H54 (cell line): ENCODE measurements around the gene HBG1.
A peak's percentile ranks its signal among the peaks of the same experiment; 100 is the strongest.
"Not testable (repeated sequence)": the region's sequence is repeated elsewhere in the genome, so short reads cannot be mapped to it uniquely, and the experiment has no call there.

Source experiments
- DNase-seq: peaks from one replicate; pipeline ENCODE4 v3.0.0; 2011; ENCODE audit warnings: low spot score, mixed read lengths; ENCODE audit not compliant: insufficient read length
- FAIRE-seq: peaks from 3 replicates; lab custom pipeline; 2011; peaks lifted over from hg19 to GRCh38; lab: Jason Lieb, UNC
- POLR2A ChIP-seq: IDR thresholded peaks from 2 replicates; pipeline ENCODE4 v1.6.1; 2011; ENCODE audit warnings: low read depth, mild to moderate bottlenecking, low read length

The HBG1 gene

DNA sequence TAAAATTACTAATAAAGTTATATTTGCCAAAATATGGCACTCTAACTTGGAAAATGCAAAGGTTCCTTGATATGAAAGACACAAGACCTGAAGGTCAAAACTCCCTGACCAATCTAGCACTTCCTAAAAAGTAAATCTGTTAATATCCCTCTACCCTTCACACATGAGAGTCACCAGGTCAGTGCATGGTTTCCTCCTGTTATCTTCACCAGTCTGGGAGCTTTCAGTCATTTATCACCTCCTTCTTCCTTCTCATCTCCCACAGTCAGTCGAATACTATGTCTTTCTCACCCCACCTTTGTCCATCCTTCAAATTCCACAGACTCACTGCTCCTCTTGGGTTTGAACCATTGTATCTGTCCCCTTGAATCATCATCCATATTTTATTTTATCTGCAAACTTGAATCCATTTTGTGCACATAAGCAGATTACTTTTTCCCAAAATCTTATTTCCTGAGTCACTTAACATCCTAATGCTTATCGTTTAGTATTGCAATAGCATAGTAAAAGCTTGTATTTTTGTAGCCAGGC, 17.4 kb upstream of the HBG1 start:
- no peak for DNase-seq
- FAIRE-seq, result peak; percentile 66
- TF ChIP-seq POLR2A, result no peak

DNA sequence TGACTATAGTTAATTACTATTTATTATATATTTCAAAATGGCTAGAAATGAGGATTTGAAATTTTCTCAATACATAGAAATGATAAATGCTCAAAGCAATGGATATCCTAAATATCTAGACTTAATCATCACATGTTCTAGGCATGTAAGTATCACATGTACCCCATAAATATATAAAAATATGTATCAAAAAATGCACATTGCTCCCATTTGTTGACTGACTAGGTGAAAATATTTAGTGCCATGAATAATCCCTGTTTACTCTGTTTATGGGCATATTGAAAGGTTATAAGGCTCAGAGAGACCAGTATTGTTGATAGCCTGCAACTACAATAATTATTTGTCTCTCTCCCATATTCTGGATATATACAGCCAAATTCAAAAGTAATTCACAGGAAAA, 17.0 kb upstream of the HBG1 start:
- FAIRE-seq, result no peak
- TF ChIP-seq POLR2A, result no peak
- DNase-seq, result no peak

DNA sequence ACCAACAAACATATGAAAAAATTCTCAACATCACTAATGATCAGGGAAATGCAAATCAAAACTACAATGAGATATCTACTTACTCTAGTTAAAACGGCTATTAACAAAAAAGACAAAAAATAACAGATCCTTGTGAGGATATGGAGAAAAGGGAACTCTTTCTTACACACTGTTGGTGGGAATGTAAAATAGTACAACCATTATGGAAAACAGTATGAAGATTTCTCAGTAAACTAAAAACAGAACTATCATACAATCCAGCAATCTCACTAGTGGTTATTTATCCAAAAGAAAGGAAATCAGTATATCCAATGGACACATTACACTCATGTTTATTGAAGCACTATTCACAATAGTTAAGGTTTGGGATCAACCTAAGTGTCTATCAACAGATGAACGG, 16.2 kb upstream of the HBG1 start:
- FAIRE-seq, result peak; percentile 78
- no peak for TF ChIP-seq POLR2A
- DNase-seq, result no peak

DNA sequence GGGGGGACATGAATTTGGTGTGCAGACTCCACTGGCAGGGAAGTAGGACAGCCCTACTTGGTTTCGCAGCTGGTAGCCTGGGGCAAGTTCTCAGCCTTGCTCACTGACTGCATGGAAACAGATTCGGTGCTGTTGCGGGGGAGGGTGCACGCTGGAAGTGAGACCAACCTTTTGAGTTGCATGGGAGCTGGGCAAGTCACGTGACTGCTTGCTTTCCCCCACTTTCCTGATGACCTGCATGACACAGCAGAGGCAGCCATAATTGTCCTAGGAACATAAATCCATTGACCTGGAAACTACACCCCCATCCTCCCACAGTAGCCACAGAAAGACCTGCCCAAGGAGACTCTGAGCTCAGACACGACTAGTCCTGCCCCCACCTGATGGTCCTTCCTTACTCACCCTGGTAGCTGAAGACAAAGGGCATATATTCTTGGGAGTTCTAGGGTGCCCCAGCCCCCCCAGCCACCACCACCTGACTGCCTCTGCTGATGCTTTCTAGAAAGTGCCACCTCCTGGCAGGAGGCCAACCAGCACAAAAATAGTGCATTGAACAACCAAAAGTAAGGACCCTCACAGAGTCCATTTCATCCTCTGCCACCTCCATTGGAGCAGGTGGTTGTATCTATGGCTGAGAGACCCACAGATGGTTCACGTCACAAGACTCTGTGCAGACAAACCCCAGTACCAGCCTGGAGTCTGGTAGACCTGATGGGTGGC, 9.0 kb upstream of the HBG1 start:
- DNase-seq, result no peak

DNA sequence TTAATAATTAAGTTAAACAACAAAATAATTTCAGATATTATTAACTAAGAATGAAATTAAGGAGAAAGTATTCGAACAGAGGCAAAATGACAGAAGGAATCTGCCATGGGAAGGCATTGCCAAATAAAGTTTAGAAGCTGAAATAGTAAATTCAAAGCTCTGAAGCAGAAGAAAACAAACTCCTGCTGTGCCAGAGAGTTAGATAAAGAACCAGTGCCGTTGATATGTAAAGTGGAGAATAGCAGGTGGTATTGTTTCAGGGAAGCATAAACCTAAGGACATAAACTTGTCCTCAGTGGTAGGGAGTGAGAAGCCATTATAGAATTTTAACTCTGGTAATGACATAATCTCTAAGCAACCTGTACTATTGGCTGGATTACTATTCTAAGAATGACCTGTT, 7.6 kb upstream of the HBG1 start:
- FAIRE-seq, result no peak
- no peak for DNase-seq
- no peak for TF ChIP-seq POLR2A

More for the DNA sequence above, 9.0 kb upstream of the HBG1 start:
- TF ChIP-seq POLR2A, result no peak
- FAIRE-seq, result no peak

DNA sequence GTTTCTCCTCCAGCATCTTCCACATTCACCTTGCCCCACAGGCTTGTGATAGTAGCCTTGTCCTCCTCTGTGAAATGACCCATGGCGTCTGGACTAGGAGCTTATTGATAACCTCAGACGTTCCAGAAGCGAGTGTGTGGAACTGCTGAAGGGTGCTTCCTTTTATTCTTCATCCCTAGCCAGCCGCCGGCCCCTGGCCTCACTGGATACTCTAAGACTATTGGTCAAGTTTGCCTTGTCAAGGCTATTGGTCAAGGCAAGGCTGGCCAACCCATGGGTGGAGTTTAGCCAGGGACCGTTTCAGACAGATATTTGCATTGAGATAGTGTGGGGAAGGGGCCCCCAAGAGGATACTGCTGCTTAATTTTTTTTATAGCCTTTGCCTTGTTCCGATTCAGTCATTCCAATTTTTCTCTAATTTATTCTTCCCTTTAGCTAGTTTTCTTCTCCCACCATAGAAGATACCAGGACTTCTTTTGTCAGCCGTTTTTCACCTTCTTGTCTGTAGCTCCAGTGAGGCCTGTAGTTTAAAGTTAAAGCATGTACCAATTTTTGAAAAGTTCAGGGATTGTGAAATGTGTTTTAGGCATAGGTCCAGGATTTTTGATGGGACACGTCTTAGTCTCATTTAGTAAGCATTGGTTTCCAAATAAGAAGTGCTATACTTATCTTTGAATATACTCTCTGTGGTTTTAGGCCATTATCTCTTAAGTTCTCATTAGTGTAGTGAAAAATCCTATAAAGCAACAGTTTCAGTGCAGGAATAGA, 5.2 kb upstream of the HBG1 start, which contains the start of gene HBG2:
Gene HBG2, minus strand, starts transcription at position 136 of the 768 bp plus-strand sequence. Its CDS starts 53 bp downstream, at position 83.
- DNase-seq, result not testable (repeated sequence)
- FAIRE-seq, result peak; percentile 36

DNA sequence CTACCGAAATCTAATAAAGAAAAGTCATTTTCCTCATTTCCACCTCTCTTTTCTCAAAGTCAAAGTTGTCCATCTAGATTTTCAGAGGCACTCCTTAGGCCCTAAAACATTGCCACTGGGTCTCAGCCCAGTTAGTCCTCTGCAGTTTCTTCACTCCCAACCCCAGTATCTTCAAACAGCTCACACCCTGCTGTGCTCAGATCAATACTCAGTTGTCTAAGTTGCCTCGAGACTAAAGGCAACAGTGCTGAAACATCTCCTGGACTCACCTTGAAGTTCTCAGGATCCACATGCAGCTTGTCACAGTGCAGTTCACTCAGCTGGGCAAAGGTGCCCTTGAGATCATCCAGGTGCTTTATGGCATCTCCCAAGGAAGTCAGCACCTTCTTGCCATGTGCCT, 4.4 kb upstream of the HBG1 start:
- FAIRE-seq, DNase-seq: not testable (repeated sequence)

DNA sequence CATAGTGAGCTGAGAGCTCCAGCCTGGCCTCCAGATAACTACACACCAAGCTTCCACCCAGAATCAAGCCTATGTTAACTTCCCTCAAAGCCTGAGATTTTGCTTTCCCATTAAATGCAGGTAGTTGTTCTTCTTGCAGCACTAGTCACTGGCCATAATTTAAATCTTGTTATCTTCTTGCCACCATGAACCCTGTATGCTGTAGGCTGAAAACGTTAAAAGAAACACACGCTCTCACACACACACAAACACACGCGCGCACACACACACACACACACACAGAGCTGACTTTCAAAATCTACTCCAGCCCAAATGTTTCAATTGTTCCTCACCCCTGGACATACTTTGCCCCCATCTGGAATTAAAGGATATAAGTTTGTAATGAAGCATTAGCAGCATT, 3.8 kb upstream of the HBG1 start:
- peak; percentile 64 for FAIRE-seq
- DNase-seq, result not testable (repeated sequence)

DNA sequence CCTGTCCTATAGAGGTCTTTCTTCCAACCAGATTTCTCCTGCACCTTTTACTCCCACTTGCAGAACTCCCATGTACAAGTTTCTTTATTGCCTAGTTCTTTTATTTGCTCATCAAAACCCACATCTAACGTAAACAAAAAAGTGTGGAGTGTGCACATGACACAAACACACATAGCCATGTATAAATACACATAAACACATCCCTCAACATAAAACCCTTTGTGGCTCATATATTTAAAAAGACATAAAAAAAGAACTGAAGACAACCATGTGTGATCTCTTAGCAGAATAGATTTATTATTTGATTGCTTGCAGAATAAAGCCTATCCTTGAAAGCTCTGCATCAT, 3.2 kb upstream of the HBG1 start:
- FAIRE-seq, result no peak
- TF ChIP-seq POLR2A, result no peak
- DNase-seq, result no peak

DNA sequence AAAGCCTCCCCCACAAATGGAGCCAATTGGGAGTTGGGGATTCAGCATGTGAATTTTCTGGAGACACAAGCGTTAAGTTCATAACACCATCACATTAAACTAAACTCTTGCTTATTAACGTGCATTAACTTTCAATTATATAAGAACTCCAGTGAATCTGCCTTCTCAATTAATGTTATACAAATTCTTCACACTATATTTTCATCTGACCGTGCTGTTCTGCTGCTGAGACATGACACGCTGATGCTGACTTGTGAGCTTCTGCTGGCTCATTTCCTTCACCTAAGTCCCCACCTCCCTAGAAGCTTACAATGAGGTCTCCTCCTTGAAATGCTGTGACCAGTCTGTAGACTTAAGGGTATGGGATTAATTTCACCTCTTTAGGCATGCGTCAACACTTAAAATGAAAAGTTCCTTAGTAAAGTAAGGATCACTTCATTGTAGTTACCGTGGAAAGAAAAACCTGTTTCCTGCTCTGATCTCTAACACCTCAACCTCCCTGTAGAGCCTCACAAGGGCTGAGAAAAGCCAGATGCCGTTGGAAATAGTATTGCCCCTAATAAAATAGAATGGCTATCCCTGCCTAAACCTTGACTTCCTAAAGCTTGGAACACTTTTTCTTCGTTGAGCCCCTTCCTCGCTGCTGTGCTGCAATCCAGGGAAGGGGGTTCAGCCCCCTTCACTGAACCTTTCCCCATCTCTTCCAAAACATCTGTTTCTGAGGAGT, 2.7 kb upstream of the HBG1 start:
- TF ChIP-seq POLR2A, result no peak
- DNase-seq (no peak), FAIRE-seq (no peak)

DNA sequence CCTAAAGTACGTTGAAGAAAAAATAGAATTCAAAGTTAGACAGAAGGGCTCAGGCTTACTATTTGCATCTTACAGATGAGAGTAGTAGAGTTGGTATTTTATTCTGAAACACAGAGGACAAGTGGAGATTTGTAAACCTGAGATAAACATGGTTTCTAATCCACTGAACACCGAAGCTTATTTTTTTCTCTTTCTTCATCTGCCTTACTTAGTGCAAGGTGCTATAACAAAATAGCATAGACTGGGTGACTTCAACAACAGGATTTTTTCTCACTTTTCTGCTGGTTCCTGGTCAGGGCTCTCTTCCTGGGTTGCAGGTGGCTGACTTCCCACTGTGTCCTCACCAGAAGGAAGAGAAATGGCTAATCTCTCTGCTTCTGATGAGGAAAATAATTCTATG, 2.1 kb upstream of the HBG1 start:
- no peak for TF ChIP-seq POLR2A
- DNase-seq (no peak), FAIRE-seq (no peak)

DNA sequence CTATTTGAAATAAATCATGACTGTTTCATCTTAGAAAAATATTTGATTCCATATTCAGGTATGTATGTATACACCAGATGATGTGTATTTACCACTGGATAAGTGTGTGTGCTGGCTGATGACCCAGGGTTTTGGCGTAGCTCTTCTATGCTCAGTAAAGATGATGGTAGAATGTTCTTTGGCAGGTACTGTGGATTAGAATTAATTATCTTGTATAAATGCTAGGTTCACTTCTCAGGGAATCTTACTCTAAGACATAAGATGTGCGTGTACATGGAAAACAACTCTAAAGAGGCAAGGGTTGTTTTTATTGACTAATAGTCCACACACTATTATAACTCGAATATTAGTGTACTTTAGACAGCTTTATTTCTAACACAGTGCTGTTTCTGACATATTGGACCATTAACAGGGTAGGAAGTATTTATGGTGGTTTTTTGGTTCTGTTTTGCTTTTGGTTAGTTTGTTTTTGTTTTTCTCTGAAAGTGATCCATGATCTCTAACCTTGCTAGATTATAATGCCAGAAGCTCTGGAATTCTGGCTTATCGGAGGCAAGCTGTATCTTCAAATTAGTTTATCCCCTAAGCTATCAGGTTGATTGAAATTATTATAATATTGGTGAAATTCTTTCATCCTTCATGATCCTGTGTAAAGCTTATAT, 1.0 kb upstream of the HBG1 start:
- no peak for DNase-seq
- no peak for FAIRE-seq
- TF ChIP-seq POLR2A, result no peak

DNA sequence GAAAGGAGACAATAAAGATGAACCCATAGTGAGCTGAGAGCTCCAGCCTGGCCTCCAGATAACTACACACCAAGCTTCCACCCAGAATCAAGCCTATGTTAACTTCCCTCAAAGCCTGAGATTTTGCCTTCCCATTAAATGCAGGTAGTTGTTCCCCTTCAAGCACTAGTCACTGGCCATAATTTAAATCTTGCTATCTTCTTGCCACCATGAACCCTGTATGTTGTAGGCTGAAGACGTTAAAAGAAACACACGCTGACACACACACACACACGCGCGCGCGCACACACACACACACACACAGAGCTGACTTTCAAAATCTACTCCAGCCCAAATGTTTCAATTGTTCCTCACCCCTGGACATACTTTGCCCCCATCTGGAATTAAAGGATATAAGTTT, 1.2 kb downstream of the HBG1 start:
- DNase-seq, FAIRE-seq: not testable (repeated sequence)
